ENCODE measurements around the gene RGS7.

DNA sequence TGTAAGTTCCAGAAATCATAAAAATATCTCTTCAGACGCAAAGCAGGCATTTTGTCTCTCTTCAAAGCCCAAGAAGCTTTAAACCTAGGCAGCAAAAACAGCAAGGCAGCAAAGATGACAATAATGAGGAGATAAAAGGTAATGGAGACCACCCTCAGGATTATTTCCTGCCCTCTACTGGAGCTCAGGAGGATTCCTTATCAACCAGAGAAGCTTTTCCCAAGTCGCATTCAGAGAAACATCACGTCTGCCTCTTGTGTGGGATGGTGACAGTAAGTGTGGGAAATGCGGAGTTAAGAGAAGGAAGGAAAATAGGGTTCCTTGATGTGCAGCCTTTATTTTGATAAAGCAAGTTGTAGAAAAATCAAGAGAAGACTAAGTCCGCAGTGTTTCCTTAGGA lies 365.8 kb downstream of the RGS7 start:
- TF ChIP-seq POLR2A (IDR thresholded peaks at IDR 0.05) (no peak), CTCF (IDR thresholded peaks at IDR 0.05 in 4 of 5, conservative IDR thresholded peaks at IDR 0.05 in 1 of 5) (no peak)
